Omental fat pad (tissue), 4 donors: ENCODE measurements around the gene C10orf71. TPM values are rescaled to one million over a fixed set of nuclear protein-coding genes. Genes with fewer than 3 reads are reported as not detected.

Experiments
- ATAC-seq: fragments of 150-250 bp; one replicate; pipeline ENCODE4 v1.9.1; 2016; ENCODE audit warnings: mild to moderate bottlenecking, moderate library complexity; ENCODE audit not compliant: low FRiP score
- DNase-seq: peaks from one replicate; pipeline ENCODE4 v3.0.0-alpha.2; 2019; ENCODE audit warnings: low spot score
- CTCF ChIP-seq, 3 donors: fragments of 450-650 bp; IDR thresholded peaks; one replicate each; pipeline ENCODE4 v1.5.1; 2016 to 2017; ENCODE audit warnings: antibody characterized with exemption in 3 of 3, mild to moderate bottlenecking in 3 of 3, moderate library complexity in 2 of 3
- total RNA-seq, 4 donors: library from RNA; depleted of rRNA; stranded (reverse); fragments of >200 nt; gene quantifications; one replicate each; pipeline ENCODE4 v1.1.0, GENCODE V29; 2016

The C10orf71 gene
- total RNA-seq, 4 donors from 2014 or later: not detected

GRCh38 chr10:49368256-49368655 is 69.3 kb downstream of the C10orf71 start:
- TF ChIP-seq CTCF (IDR thresholded peaks at IDR 0.05): no peak
- ATAC-seq (no peak), DNase-seq (no peak)

DNA sequence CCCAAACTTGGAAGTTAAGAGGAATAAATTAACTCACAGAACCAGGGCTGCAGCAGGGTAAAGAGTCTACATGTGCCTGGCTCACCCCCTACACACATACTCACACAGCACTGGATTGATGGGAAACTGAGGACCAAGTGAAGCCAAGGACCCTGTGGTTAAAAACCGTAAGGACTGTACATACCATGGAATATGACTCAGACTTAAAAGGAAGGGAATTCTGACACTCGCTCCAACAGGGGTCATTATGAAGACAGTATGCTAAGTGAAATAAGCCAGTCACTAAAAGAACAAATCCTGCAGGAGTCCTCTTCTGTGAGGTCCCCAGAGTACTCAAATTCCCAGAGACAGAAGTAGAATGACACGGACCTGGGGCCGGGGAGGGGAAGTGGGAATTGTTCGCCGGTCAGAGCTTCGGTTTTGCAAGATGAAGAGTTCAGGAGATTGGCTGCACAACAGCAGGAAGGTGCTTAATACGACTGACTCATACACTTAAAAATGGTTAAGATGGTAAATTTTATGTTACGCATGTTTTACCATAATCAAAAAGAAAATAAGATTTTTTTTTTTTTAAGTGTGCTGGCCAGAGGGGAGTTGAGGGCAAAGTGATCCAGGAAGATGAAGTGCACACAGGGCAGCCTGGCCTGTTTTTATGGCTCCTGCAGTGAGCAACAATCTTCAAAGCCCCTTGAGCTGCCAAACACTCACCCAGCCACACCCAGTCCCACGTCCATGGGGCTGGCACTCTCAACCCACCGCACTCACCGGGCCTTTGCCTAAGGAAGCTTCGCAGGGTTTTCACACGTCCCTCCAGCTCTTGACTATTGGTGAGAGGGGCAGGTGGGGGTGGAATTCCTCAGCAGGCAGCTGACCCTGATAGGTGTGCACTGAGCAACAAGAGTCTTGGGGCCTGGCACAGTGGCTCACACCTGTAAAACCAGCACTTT is 70.5 kb downstream of the C10orf71 start:
- ATAC-seq (no peak), DNase-seq (no peak)
- TF ChIP-seq CTCF (IDR thresholded peaks at IDR 0.05): no peak

DNA sequence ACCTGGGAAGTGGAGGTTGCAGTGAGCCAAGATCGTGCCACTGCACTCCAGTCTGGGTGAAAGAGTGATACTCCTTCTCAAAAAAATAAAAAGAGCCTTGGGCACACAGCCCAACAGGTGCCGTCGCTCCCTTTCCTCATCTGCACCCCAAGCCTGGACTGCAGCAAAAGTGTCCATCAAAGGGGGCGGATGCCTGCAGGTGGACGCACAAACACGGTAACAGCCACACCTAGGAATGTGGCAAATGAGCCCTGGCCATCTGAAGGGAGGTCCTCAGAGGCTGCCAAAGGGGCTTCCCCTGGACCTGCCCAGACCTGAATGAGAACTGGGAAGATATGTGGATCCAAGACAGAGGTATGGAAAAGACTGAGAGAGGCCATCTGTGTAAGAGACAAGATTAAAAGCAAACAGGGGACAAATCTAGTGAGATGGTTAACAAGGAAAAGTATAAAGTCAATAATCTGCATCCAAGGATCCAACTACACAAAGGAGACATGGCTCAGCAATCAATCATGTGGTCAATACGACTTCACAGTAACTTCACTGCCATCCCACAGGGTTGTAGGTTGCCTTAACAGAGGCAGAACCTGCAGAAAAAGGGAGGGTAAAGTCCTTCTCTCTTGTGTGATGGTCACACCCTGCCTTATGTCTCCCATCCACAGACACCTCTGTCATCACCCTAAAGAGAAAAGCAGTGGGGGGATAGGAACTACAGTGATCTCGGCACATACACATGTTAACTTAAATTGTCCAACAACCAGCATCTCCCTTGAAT is 71.5 kb downstream of the C10orf71 start:
- DNase-seq (no peak), ATAC-seq (no peak)
- TF ChIP-seq CTCF (IDR thresholded peaks at IDR 0.05): no peak

GRCh38 chr10:49371967-49372366 is 73.0 kb downstream of the C10orf71 start:
- DNase-seq (no peak), ATAC-seq (no peak)
- TF ChIP-seq CTCF (IDR thresholded peaks at IDR 0.05): no peak

- ATAC-seq (no peak), DNase-seq (no peak)
- no peak for TF ChIP-seq CTCF (IDR thresholded peaks at IDR 0.05)
These were observed 74.4 kb downstream of the C10orf71 start for GRCh38 chr10:49373361-49373760.

- DNase-seq (no peak), ATAC-seq (no peak)
- TF ChIP-seq CTCF (IDR thresholded peaks at IDR 0.05): no peak
These were observed 75.8 kb downstream of the C10orf71 start for GRCh38 chr10:49374740-49375139.
